Measurements from ENCODE around the gene SGIP1.

The SGIP1 gene

DNA sequence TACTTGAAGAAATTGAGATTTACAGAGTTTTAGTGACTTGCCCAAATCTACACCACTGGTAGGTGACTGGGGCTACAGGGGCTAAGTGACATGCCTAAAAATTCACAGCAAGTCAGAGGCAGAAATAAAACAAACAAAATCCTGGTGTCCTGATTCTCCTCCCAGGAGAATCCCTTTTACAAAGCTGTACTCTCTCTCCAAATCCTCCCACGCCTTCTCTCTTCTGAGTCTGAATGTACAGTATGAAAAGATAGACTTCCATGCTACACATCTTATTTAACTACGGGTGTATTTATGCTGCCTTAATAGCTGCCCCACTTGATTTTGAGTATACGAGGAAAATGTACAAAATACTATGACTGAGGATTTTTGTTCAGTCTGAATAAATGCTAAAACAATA is 65.4 kb downstream of the SGIP1 start:
- DNase-seq (ENCODE audit: low spot score), result no peak
- H3K27ac ChIP-seq, result no peak overlapping the region
- H3K4me3 ChIP-seq, result no peak overlapping the region
- TF ChIP-seq, protein P1, sequence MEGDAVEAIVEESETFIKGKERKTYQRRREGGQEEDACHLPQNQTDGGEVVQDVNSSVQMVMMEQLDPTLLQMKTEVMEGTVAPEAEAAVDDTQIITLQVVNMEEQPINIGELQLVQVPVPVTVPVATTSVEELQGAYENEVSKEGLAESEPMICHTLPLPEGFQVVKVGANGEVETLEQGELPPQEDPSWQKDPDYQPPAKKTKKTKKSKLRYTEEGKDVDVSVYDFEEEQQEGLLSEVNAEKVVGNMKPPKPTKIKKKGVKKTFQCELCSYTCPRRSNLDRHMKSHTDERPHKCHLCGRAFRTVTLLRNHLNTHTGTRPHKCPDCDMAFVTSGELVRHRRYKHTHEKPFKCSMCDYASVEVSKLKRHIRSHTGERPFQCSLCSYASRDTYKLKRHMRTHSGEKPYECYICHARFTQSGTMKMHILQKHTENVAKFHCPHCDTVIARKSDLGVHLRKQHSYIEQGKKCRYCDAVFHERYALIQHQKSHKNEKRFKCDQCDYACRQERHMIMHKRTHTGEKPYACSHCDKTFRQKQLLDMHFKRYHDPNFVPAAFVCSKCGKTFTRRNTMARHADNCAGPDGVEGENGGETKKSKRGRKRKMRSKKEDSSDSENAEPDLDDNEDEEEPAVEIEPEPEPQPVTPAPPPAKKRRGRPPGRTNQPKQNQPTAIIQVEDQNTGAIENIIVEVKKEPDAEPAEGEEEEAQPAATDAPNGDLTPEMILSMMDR (IDR thresholded peaks at IDR 0.05), result no peak

DNA sequence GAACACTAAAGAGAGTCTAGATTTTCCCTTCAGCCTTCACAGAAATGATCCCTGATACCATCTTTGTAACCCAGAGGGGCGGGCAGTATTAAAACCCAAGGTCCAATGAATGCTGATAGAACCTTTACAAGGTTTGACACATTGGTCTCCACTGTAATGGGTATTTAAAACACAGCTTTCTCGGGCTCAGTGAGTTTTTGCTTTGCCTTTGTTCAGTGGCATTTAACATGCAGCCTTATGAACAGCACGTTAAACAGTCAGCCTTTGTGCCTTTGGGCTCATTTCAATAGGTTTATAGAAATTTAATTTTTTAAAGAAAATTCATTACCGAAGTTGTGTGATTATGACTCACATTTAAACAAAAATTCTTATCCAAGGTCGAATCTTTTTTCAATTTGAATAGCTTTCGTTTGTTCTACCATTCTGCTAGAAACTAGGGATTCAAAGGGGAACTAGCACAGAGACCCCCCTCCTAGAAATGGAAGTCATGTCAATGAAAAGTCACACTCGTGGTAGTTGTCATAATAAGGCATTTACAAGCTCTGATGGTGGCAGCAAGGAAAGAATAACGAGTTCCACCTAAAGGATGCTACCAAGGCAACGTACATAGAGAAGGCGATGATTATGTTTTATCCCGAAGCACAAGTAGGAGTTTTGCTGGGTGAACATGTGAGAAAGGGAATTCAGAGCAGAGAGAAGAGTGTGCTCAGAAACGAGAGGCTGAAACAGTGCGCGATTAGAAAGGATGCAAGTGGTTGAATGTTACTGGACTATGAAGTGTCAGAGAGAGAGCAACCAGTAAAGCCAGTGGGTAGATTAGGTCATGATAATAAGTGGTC is 66.2 kb downstream of the SGIP1 start:
- DNase-seq (ENCODE audit: low spot score), result no peak
- TF ChIP-seq, protein P1 (IDR thresholded peaks at IDR 0.05), result no peak
- no peak overlapping the region for H3K4me3 ChIP-seq
- no peak overlapping the region for H3K27ac ChIP-seq

DNA sequence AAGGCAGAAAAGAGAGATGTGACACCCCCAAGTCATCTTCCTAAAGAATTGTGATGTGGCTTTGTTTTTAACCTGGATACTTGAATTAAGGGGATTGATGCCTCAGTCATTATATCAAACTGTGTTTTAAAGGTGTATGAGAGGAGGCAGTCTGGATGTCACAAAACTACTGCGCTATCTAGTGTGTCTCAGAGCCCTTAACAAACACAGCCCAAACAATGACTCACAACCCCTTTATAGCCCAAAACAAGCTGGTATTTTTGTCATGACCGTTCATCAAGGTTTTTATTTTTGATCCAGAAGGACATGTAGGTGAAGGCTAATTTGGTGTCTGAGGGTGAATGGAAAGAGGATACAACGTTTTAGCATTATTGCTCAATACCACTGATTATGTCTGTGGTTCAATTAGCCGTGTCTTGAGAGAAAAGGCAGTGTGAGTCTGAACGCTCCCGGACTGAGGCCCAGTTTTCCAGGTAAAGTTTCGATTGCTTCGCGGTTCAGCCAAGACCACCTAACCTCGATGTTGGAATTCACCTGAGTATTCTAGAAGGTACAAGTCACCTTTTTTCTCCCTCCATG is 71.6 kb downstream of the SGIP1 start:
- no peak for DNase-seq (ENCODE audit: low spot score)
- Histone ChIP-seq H3K4me3 (no peak overlapping the region), H3K27ac (no peak overlapping the region)
- TF ChIP-seq, protein P1 (IDR thresholded peaks at IDR 0.05), result no peak

- TF ChIP-seq, protein P1 (IDR thresholded peaks at IDR 0.05), result no peak
These were observed 72.6 kb downstream of the SGIP1 start for GRCh38 chr1:66606362-66607065.

DNA sequence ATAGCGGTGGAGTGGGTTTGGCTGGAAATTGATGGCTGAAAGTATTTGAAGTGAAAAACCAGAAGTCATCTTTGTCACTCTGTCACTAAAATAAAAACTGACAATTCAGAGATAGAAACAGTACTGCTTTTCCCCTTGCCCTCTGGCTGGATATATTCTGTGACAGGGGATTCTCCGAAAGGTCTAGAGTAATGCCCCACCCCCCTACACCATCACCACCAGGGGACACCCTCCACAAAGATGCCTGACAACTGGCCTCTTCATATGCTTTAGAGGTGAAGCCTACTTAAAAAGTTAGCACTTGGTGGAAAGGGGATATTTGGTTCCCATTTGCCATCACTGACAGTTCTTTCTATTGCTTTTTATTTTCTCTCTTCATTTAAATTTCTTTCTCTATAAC is 73.5 kb downstream of the SGIP1 start:
- no peak for DNase-seq (ENCODE audit: low spot score)
- no peak overlapping the region for H3K4me3 ChIP-seq
- H3K27ac ChIP-seq, result no peak overlapping the region
- TF ChIP-seq, protein P1 (IDR thresholded peaks at IDR 0.05), result no peak

More at GRCh38 chr1:66606362-66607065, 72.6 kb downstream of the SGIP1 start:
- Histone ChIP-seq H3K4me3 (no peak overlapping the region), H3K27ac (no peak overlapping the region)
- no peak for DNase-seq (ENCODE audit: low spot score)

DNA sequence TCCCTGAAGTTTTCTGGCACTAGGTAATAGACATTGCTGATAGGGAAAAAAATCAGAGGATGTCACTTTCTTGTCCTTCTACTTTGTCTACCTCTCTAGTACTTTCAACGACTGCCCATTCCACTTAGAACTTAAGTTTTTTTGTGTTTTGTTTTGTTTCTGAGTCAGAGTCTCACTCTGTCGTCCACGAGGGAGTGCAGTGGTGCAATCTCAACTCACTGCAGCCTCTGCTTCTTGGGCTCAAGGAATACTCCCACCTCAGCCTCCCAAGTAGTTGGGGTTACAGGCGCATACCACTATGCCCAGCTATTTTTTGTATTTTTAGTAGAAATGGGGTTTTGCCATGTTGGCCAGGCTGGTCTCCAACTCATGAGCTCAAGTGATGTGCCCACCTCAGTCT is 79.2 kb downstream of the SGIP1 start:
- Histone ChIP-seq H3K4me3 (no peak overlapping the region), H3K27ac (no peak overlapping the region)
- TF ChIP-seq, protein P1 (IDR thresholded peaks at IDR 0.05), result no peak
- no peak for DNase-seq (ENCODE audit: low spot score)

All from coronary artery (tissue), 2 donors.